Head of caudate nucleus (tissue), 42 donors: ENCODE measurements around the gene RPS16.

Experiments used
- DNase-seq, 42 donors: peaks; one replicate each; pipeline versions ENCODE4 v3.0.0 to v3.0.0-alpha.2; 2020 to 2021; ENCODE audit warnings: mixed read lengths in 7 of 42
- intact Hi-C: fragments of 100-400 bp; cut with DNase I; formaldehyde crosslinking; loops from one replicate; pipeline ENCODE4 v1.15.0; 2022

RPS16 gene

DNA sequence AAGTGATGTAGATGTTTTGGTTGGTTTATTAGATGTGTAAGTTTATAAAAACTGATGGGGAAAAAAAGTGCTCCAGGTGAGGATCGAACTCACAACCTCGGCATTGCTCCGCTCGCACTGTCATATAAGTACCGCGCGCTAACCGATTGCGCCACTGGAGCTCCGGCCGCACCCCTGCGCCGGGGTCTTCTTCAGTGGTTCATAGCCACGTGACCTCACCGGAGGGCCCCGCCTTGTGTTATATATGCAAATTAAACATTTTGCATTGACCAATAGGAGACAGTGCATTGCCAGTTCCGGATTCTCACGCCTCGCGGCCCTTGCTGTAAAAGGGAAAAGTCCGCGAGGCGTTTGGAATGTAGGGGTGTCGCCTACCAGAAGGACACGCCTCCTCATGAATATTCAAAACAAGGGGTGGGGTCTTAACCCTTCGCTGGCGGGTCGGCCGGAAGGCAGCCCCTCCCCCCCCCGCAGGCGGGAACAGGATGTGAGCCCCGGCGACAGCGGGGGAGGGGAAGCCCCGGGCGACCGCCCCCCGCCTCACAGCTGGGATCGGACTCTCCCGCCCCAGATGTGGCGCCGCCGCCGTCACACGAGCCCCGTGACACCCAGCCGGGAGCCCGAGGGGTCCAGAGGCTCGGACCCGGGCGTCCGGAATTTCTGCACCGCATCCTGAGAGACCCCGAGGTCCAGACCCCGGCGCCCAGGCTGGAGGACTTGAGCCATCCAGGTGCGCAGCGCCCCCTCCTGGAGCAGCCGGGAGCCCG, 23.5 kb downstream of the RPS16 start, which contains the start of gene PLEKHG2:
Gene PLEKHG2 (plus strand): TSS at position 570 of the 767 bp plus-strand sequence. CDS start 1,418 bp downstream, outside the sequence.
- intact Hi-C loops: no loop called here
- peak; percentile 83 to 98 (median 94) for DNase-seq

DNA sequence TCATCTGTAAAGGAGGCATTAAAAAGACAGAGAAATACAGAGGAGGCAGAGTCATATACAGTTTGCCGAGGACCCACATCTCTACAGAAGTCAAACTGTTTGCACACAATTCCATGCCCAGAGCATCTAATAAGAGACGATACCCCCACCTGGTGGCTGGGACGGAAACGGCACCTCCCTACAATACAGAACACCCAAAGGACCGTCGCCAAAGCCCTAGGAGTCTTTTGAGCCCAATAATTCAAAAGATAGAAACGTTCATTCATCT, 24.0 kb downstream of the RPS16 start:
- intact Hi-C loops: no loop called here

DNA sequence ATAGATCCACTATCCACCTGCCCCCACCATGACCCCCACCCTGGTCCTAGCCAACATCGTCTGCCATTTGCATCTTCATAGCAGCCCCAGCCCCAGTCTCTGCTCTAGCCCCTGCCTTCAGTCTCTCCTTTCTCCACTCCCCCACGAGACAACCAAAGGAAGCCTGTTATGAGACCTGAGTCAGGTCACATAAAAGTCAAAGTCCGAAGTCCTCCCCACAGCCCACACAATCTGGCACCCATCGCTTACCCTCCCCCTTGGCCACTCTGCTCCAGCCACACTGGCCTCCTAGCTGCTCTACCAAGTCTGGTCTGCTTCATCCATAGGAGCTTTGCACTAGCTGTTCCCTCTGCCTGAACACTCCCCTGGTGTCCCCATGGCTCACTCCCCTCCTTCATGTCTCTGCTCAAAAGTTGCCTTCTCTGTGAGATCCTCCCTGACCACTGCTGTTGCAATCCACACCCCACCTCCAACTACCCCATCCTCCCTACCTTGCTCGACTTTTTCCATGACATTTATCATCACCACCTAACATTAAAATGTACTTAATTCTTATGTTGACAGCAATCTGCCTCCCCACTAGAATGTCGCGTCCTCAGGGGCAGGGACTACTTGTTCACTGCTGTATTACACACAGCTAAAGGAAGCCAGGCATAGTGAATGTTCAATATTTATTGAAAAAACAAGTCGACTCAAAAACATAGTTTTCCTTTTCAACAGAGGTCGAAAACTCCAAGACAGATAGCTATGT, 24.5 kb downstream of the RPS16 start:
- intact Hi-C loops: no loop called here
- DNase-seq: peak in 1 of 42 donors; percentile 46

More for the DNA sequence above, 24.0 kb downstream of the RPS16 start:
- DNase-seq: peak; percentile 67 to 94 (median 85)

DNA sequence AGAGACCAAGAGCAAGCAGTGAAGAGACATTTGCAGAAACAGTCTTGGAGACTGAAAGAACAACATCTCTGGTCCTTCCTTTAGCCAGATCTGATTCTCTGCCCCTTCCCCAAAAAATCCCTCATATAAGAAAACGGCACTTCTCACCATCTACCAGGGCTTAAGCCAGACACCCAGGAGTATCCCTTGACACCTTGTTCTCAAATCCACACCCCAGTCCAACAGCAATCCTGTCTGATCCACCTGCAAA, 25.0 kb downstream of the RPS16 start:
- no peak for DNase-seq
- intact Hi-C loops: no loop called here

DNA sequence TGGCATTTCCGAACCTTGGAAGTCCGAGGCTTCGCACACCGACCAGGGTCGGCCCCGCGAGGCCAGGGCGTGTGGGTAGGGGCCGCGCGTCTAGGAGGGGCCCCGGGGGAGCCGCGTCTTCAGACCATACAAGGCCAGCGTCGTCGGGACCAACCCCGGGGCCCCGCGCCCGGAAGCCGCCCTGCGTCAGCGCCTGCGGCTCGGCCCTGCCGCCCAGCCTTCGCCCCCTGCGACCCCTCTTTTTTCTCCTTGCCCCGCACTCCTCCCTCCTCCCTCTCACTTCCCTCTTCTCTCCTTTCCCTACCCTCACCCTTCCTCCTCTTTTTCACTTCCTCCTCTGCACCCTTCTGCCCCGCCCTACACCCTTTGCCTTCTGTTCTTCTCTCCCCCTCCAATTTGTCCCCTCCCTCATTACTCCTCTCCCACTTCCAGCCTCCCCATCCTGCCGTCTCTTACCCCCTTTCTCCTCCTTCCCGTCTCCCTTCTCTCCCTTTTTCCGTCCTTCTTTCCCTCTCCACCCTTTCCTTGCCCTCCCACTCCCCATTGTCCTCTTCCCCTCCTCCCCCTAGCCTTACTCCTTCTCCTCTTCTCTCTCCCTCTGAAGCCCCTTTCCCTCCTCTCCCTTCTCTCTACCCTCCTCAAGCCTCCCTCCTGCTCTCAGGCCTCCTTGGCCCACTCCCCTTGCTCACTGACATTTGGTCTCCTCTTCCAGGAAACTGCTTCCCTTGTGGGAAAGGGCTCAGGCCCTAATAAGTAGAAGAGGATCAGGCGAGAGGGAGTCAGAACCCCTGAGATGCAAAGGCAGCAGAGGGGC, 25.5 kb downstream of the RPS16 start:
- intact Hi-C loops: no loop called here
- DNase-seq: peak in 22 of 42 donors; percentile 16 to 67 (median 40)

DNA sequence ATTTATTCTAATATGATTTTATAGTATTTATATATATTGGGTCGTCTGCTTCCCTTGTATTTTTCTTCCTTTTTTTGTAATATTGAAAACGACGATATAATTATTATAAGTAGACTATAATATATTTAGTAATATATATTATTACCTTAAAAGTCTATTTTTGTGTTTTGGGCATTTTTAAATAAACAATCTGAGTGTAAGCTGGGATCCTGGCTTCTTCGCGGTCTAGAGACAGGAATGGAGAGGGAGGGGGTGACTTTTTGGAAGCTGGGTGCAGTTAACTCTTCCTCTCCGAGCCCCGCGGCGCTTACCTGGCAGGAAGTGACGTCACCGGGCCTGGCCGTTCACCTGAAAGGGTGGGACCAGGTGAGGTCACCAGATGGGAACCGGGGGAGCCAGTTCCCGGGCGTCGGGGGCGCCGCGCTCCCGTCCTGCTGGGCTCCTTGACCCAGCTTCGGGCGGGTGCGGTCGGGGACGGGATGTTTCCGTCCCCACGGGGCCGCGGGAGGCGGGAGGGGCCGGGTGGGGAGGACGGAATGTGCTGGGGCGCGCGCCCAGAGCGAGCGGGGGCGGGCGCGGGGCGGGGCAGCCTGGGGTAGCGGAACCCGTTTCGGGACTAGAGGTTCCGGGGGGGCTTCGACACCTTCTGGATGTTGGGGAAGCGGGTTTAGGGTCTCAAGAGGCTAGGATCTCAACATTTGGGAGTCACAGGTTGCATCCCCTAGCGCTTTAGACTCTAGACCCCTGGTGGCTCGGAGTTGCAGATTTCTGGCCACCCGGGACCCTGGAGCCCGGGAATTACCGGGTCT, 26.3 kb downstream of the RPS16 start:
- intact Hi-C loops: no loop called here
- DNase-seq: peak in 41 of 42 donors; percentile 33 to 89 (median 71)

DNA sequence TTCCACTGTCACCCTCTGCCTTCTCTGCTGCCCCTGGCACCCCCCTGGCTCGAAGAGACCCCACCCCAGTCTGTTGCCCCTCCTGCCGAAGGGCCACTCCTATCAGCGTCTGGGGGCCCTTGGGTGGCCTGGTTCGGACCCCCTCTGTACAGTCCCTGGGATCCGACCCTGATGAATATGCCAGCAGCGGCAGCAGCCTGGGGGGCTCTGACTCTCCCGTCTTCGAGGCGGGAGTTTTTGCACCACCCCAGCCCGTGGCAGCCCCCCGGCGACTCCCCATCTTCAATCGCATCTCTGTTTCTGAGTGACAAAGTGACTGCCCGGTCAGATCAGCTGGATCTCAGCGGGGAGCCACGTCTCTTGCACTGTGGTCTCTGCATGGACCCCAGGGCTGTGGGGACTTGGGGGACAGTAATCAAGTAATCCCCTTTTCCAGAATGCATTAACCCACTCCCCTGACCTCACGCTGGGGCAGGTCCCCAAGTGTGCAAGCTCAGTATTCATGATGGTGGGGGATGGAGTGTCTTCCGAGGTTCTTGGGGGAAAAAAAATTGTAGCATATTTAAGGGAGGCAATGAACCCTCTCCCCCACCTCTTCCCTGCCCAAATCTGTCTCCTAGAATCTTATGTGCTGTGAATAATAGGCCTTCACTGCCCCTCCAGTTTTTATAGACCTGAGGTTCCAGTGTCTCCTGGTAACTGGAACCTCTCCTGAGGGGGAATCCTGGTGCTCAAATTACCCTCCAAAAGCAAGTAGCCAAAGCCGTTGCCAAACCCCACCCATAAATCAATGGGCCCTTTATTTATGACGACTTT, 27.1 kb downstream of the RPS16 start:
- peak in 3 of 42 donors; percentile 11 to 58 (median 32) for DNase-seq
- intact Hi-C loops: no loop called here

DNA sequence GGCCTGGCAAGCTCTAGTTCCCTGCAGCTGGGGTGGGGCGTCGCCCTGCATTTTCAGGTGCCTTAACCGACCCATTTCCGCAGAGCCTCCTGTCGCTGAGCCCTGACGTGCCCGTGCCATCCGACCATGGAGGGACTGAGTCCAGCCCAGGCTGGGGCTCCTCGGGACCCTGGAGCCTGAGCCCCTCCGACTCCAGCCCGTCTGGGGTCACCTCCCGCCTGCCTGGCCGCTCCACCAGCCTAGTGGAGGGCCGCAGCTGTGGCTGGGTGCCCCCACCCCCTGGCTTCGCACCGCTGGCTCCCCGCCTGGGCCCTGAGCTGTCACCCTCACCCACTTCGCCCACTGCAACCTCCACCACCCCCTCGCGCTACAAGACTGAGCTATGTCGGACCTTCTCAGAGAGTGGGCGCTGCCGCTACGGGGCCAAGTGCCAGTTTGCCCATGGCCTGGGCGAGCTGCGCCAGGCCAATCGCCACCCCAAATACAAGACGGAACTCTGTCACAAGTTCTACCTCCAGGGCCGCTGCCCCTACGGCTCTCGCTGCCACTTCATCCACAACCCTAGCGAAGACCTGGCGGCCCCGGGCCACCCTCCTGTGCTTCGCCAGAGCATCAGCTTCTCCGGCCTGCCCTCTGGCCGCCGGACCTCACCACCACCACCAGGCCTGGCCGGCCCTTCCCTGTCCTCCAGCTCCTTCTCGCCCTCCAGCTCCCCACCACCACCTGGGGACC, 27.9 kb downstream of the RPS16 start:
- DNase-seq: peak in 6 of 42 donors; percentile 19 to 46 (median 23)
- intact Hi-C loops: no loop called here

DNA sequence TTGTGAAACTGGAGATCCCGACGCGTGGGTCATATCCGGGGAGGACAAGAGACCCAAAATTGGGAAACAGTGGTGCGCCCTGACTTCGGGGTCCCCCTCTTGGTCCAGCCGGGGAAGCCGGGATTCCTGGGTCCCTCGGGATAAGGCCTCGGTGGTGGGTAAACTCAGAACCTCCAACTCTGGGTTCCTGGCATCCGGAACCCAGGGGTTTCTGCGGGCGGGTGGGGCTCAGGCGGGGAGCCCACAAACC, 28.4 kb downstream of the RPS16 start:
- intact Hi-C loops: no loop called here
- DNase-seq: no peak

DNA sequence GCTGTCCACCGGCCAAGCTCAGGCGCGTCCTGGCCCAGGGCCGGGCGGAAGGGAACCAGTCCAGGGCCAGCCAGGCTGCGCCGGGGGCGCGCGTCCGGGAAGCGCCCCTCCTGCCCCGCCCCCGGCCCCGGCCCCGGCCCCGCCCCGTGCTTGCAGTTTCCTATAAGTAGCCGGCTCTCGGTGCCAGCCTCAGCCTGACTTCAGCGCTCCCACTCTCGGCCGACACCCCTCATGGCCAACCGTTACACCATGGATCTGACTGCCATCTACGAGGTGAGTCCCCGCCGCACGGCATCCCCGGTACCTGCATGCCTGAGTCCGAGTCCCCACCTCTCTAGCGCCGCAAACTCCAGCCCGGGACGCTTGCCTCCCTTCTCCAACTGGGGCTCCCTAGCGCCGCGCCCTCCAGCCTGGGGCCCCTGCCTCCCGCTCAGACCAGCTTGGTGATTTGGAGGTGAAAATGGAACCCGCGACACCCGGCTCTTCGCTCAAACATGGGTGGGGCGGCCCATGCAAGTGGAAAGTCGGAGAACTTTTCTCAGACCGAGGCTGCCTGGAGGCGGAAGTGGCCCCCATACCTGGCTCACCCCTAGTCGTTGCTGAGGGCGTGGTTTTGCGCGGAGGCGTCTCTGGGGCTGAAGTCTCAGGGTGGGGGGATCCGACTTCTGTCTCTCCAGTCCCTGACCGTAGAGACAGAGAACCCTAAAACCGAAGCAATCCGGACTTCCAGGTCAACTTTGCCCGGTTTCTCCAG, 28.9 kb downstream of the RPS16 start, which contains the start of gene ZFP36:
Gene ZFP36 (plus strand): TSS at position 192 of the 754 bp plus-strand sequence. CDS start 58 bp downstream, at position 250.
- intact Hi-C loops: no loop called here
- peak; percentile 66 to 94 (median 80) for DNase-seq

DNA sequence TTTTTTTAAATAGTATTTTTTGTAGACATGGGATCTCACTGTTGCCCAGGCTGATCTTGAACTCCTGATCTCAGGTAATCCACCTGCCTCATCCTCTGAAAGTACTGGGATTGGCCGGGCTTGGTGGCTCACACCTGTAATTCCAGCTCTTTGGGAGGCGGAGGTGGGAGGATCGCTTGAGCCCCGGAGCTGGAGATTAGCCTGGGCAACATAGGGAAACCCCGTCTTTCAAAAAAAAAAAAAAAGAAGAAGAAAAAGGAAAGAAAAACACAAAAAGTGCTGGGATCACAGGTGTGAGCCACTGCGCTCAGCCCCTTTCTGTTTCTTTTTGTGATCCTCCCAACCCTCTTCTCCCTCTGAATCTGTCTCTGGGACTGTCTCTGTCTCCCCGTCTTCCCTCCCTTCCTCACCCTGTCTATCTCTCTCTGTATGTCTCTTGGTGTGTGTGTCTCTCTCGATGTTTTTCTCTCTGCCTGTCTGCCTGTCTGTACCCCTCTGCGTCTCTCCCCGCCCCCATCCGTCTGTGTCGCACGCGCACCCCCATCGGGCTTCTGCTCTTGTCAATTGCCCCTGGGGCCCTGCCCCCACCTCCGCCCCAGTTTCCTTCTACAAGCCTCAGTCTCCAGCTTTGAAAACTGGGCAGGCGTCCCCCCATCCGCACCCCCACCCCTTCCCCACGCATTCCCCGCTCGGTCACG, 29.6 kb downstream of the RPS16 start:
- peak in 7 of 42 donors; percentile 21 to 76 (median 48) for DNase-seq
- intact Hi-C loops: no loop called here

DNA sequence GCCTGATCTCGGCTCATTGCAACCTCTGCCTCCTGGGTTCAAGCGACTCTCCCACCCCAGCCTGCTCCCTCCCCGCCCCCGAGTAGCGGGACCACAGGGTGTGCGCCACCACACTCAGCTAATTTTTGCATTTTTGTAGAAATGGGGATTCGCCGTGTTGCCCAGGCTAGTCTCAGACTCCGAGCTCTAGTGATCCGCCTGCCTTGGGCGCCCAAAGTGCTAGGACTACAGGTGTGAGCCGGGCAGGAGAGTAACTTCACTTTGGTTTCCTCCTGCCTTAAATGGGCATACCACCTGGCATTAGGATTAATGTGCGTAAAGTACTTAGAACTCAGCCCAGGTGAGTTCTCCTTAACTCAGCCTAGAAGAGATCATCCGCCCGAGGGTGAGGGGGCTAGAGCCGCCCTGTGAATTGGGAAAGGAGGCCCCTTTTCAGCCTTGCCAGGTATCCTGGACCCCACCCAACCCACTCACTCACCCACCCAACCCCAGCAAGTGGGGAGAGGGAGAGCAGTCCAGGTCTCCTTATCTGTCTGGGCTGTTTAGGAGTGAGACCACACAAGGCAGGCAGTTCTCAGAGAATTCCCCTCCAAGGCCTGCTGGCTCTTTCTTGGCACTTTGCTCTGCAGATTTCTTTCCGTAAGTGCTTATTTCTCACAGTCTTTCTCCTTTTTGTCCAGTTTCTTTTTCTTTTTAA, 30.3 kb downstream of the RPS16 start:
- intact Hi-C loops: no loop called here
- DNase-seq: peak in 2 of 42 donors; percentile 20 to 40

DNA sequence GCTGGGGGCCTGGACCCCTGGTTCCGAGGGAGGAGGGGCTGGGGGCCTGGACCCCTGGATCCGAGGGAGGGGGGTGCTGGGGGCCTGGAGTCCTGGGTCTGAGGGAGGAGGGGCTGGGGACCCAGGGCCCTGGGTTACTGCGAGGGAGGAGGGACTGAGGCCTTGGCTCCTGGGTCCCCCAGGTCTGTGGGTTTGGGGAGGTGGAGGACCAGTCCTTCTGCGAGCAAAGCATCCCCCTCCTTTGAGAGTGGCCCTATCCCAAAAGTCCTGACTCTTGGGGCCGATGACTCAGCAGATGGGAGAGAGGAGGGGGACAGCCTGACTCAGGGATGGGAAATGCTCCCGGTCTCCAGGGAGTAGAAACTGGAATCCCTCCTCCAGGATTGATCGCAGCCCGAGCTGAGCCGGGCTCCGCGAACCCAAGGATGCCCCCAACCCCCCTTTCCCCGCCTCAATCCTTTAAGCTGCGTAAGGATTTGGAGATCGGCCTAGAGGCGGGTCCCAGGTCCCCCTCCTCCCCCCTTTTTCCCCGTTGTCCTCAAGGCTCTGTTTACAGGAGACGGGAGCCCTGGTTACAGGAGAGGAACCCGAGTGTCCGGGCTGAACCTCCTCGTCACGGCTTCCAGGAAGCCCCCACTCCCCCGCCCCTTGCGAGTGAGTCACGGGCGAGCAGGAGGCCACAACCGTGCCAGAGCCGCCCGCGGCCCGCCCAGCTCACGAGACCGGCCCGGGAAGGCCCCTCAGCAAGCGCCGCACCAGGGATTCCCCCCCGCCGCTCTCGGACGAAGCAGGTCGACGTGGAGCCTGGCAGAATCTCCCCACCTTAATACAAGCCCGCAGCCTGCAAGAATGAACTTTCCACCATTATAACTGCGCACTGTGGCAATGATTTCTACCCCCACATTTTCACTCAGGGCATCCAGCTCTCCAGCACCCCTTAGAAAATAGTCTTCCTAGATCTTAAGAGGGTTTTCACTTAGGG, 32.1 kb downstream of the RPS16 start:
- intact Hi-C loops: no loop called here
- DNase-seq: peak; percentile 47 to 95 (median 75)
